Kidney (tissue), 14 donors: ENCODE data around the gene C5orf63. TPM values are rescaled to one million over a fixed set of nuclear protein-coding genes. Genes with fewer than 3 reads are reported as not detected.
"Not testable (repeated sequence)": the region's sequence is repeated elsewhere in the genome, so short reads cannot be mapped to it uniquely, and the experiment has no call there.

Source experiments
- DNase-seq, 5 donors: peaks; one replicate each; pipeline ENCODE4 v3.0.0-alpha.2; 2013 to 2020
- FAIRE-seq: peaks from 2 replicates; lab custom pipeline; 2012; peaks lifted over from hg19 to GRCh38; lab: Jason Lieb, UNC
- H3K27ac ChIP-seq, 2 donors: one replicate each; pipeline ENCODE4 v1.7.0; 2013; ENCODE audit warnings: low read depth in 2 of 2, low read length in 2 of 2, inconsistent platforms in 1 of 2
- H3K27me3 ChIP-seq: one replicate; pipeline ENCODE4 v1.7.1; 2013; ENCODE audit warnings: low read length, inconsistent platforms; ENCODE audit not compliant: control insufficient read depth, insufficient read depth
- H3K36me3 ChIP-seq, 3 donors: one replicate each; pipeline versions ENCODE4 v1.7.0 to v1.7.1; 2013; ENCODE audit warnings: low read length in 3 of 3, control low read depth in 1 of 3, inconsistent platforms in 1 of 3; ENCODE audit not compliant: insufficient read depth in 3 of 3, control insufficient read depth in 2 of 3
- H3K4me1 ChIP-seq, 3 donors: one replicate each; pipeline versions ENCODE4 v1.7.0 to v1.7.1; 2013; ENCODE audit warnings: low read length in 3 of 3, inconsistent platforms in 1 of 3, low read depth in 1 of 3; ENCODE audit not compliant: control insufficient read depth in 2 of 3, insufficient read depth in 2 of 3
- H3K4me3 ChIP-seq, 3 donors: one replicate each; pipeline versions ENCODE4 v1.7.0 to v1.8.1; 2013; ENCODE audit warnings: low read length in 3 of 3, control low read depth in 1 of 3, inconsistent platforms in 1 of 3
- H3K9ac ChIP-seq, 3 donors: one replicate each; pipeline versions ENCODE4 v1.7.0 to v1.7.1; 2013; ENCODE audit warnings: low read length in 3 of 3, control low read depth in 1 of 3, inconsistent platforms in 1 of 3
- H3K9me3 ChIP-seq, 3 donors: one replicate each; pipeline versions ENCODE4 v1.7.0 to v1.7.1; 2013; ENCODE audit warnings: low read length in 3 of 3, control low read depth in 1 of 3, inconsistent platforms in 1 of 3; ENCODE audit not compliant: control insufficient read depth in 2 of 3, insufficient read depth in 1 of 3
- CTCF ChIP-seq: IDR thresholded peaks from 3 replicates; pipeline ENCODE4 v1.5.1; 2012; ENCODE audit warnings: mild to moderate bottlenecking, moderate library complexity, borderline replicate concordance; ENCODE audit not compliant: insufficient read depth; ENCODE audit errors: extremely low read depth
- intact Hi-C: fragments of 100-400 bp; cut with DNase I; formaldehyde crosslinking; loops from one replicate; pipeline ENCODE4 v1.11.1; 2022
- polyA plus RNA-seq: library from polyadenylated mRNA; stranded (reverse); fragments of 350-450 nt; fragmentation: Illumina TruSeq; extraction: RNeasy Lipid Tissue Mini Kit (QIAGEN cat#74804); gene quantifications from one replicate; pipeline ENCODE4 v1.2.3, GENCODE V29; 2014; ENCODE audit warnings: low read depth, low replicate concordance; ENCODE audit not compliant: insufficient read depth
- total RNA-seq: library from RNA; stranded (reverse); fragmentation: NEBNext Ultra II Directional; extraction: Animal tissue kit (Norgen Biotek cat#: 25700); gene quantifications from one replicate; pipeline ENCODE4 v1.2.1, GENCODE V29; 2021
- donor health status: control.
- donor health status: control.
- donor health status: control.
- donor health status: control.
- donor health status: control.
- donor health status: DM: yes; HTN: yes; CAD: no.
- donor health status: Normal renal cell carcinoma (clear cell type).

Gene C5orf63
- total and polyA plus RNA-seq, 2 donors from 2014 or later: 5.8 to 8.5 TPM

GRCh38 chr5:127026166-127026565 lies 47.1 kb downstream of the C5orf63 start:
- no peak overlapping the region for H3K27ac ChIP-seq
- intact Hi-C loops: no loop called here
- no peaks in the 10 kb centered on the region for H3K27me3 ChIP-seq
- no peaks in the 10 kb centered on the region for H3K36me3 ChIP-seq
- TF ChIP-seq CTCF: no peak
- DNase-seq (no peak), FAIRE-seq (no peak)
- no peak overlapping the region for H3K4me3 ChIP-seq
- no peak overlapping the region for H3K9ac ChIP-seq
- no peaks in the 10 kb centered on the region for H3K4me1 ChIP-seq
- H3K9me3 ChIP-seq: no peaks in the 10 kb centered on the region

- no peak for TF ChIP-seq CTCF
Observed at GRCh38 chr5:127025467-127025866, 47.8 kb downstream of the C5orf63 start.

DNA sequence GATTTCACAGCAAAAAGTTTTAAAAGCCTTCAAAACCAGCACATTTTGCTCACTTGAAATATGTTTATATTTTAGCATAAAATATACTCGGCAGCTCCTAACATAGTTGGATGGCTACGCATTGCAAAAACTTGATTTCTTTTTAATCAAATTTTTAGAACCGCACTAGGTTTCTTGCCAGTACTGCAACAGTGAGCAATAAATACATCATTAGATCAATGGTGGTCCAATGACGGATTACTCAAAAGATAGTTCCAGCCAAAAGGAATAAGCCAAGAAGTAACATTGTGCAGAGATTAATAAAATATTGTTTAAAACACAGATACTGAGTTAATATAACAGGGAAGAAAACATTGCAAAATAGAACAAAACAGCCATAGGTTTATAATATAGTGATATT lies 48.5 kb downstream of the C5orf63 start:
- no peak for TF ChIP-seq CTCF
- intact Hi-C loops: no loop called here
- Histone ChIP-seq H3K4me1 (no peaks in the 10 kb centered on the region), H3K4me3 (no peak overlapping the region), H3K27ac (no peak overlapping the region), H3K36me3 (no peaks in the 10 kb centered on the region), H3K27me3 (no peaks in the 10 kb centered on the region), H3K9ac (no peak overlapping the region), H3K9me3 (no peaks in the 10 kb centered on the region)
- DNase-seq: no peak
- FAIRE-seq: no peak

More at GRCh38 chr5:127025467-127025866, 47.8 kb downstream of the C5orf63 start:
- Histone ChIP-seq H3K27me3 (no peaks in the 10 kb centered on the region), H3K4me3 (no peak overlapping the region), H3K27ac (no peak overlapping the region), H3K9ac (no peak overlapping the region), H3K4me1 (no peaks in the 10 kb centered on the region), H3K9me3 (no peaks in the 10 kb centered on the region), H3K36me3 (no peaks in the 10 kb centered on the region)
- intact Hi-C loops: no loop called here
- DNase-seq (no peak), FAIRE-seq (no peak)

- FAIRE-seq, H3K36me3 ChIP-seq, H3K27me3 ChIP-seq, H3K4me1 ChIP-seq, H3K9me3 ChIP-seq, DNase-seq, H3K4me3 ChIP-seq, H3K27ac ChIP-seq, intact Hi-C loops, H3K9ac ChIP-seq: not testable (repeated sequence)
Observed at GRCh38 chr5:127023552-127024191, 49.6 kb downstream of the C5orf63 start.
